DMS114 treated with DMSO at 0.1 percent for 48 hours (cell line): Measurements from ENCODE around the gene BCL2.
A peak's percentile ranks its signal among the peaks of the same experiment; 100 is the strongest.

ENCODE experiments used
- DNase-seq: peaks from one replicate; lab custom pipeline; 2025; ENCODE audit not compliant: unreplicated experiment; lab: John Stamatoyannopoulos, UW

The BCL2 gene

DNA sequence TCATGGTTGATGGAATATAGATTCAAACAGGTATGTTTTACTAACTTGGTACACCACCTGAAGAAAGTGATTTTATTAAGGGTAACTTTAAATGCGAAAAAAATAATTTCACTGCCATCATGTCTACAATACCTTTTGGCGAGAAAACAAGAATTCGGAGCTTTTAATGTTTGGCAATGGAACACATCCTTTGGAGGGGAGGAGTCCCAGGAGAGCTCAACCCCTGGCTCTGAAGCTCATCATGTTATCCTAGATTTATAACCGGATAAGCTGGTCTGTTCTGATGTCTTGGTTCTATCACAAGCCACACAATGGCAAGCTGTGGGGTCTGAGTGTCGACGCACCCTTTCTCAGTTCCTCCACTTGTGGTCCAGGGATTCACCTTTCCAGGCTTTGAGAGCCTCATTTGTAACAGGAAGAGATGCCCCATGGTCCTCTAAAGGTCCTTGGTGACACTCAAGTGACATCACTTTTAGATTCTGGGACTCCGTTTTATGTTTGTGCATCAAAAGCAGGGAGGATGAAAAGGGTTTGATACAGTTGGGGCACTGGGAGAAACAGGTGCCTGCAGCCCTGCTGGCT, 172.7 kb downstream of the BCL2 start:
- DNase-seq = no peak

DNA sequence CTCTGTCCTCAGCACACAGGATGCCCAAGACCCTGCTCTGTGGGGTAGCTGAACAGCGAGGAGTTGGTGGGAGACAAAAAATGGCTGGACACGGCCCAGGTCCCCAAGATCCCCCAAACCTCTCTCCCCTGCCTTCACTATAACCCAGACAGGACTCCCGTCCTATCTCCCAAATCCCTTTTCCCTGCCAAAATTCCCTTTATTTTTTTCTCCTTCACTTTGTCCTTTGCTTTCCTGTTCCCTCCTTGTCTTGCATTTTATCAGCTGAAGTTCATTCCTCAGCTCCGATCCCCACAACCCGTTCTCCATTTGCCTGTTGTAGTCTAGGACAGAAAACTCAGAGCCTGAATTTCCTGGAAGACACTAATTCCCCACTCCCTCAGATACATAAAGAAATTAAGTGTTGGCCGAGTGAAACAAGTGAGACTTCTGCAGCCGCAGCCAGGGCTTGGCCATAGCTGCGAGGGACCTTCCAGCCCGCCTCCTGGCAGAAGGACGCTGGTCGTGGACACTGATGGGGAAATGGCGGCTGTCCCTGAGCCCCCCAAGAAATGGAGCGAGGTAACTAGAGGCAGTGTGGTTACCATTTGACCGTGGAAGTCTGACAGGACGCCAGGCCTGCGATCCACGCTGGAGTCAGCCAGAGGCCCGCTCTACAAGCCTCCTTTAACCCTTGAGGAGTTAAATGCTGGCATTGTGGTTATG, 173.6 kb downstream of the BCL2 start:
- no peak for DNase-seq

DNA sequence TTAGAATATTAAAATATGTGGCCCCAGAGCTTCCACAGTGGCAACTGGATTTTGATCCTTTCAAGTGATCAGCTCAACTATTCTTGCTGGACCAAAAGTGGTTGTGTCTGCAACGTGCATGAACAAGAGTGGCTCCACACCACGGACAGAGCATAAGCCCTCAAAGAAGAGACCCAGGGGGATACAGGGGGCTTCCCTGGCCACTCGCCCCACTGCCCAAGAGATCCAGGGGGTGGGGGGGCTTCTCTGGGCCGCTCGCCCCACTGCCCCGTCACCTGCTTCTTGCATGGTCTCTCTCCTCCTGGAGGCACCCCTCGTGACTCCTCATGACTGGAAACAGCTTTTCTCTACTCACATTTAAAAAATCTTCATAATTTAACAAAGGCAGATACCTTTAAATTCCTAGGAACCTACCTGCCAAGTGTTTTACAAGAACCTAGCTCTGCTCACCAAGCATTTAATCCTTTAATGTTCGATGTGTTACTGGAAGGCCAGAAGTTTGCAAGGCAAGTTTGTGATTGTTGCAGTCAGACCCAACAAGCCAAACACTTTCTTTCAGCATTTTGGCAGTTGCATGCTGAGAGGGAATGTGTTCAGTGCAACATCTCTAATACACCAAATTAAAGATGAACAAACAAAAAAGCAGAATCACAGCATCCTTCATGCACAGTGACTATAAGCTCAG, 174.3 kb downstream of the BCL2 start:
- no peak for DNase-seq

DNA sequence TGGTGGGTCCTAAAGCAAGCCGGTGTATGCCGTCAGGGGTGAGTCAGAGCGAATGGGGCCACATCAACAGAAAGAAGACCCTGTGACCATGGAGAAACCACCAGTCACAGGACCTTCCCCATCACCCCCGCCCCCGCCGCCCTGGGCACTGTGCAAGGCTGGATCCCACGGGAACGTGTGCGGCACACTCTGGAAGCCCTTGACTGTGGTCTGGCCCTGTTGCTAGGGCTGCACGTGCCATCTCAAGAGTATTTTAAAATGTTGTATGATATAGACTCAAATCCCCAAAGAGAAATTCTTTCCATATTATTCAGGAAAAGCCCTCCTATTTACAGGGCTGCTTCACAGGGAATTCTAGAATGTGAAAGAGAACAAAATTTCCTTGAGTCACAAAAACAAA, 174.8 kb downstream of the BCL2 start:
- no peak for DNase-seq

DNA sequence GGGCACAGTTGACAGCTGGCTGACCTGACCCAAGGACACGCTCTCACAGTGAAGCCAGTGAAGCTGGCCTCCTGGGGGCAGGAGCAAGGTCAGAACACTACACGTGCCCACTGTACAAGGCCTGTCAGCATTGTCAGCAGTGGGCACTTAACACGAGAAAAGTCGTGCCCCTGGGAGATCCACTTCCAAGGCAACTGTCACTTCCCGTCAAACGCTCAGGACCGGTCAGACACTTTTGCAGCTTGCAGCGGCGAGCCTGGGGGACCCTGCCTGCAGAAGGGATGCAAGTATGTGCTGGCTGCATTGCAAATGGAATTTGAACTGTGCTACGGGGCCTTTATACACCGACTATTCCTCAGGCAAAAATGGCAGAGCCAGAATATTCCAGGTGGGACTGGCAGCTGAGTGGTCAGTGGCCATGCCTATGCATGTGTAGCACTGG, 176.2 kb downstream of the BCL2 start:
- no peak for DNase-seq

DNA sequence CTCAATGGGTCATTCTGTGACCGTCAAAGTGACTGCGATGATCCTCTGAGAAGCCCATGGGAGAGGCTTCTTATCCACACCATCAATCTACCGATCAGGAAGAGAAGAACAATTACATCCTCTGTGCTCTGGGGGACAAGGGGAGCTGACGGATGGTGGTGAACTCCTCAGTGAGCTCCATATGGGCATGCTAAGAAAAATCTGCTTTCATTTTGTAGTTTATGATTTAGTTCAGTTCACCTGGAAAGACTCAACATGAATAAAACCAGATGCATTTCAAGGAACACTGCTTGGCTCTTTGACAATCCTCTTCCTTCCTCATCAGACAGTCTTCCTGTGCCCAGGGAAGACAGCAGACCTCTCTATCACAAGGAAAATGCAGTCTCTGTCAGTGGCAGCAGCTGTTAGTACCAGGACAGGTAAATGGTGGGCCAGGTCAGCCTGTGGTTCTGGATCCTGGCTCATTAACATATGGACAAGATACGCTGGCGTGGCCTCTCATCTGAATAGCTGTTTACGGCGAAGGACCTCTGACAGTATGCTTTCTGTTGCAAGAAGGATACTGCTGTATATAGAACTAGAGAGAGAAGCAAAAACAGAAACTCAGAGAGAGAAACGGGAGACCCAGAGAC, 176.9 kb downstream of the BCL2 start:
- DNase-seq = no peak

DNA sequence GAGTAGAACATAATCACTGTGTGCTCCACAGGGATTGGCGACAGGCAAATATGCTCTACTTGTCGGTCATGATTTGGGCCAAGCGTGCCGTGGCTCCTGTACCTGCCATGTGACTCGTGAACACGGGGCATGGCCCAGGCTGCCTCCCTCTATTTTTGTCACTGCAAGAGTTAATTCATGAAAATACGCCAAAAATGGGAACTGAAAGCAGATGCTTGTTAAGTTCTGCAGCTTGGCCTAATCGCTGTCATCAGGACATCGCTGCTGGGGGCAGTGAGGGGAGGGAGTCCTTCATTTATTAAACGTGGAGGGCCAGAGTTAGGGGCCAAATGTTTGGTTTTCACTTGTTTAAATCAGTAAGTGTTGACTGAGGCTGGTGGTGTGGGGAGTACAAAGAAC, 177.8 kb downstream of the BCL2 start:
- DNase-seq = no peak

DNA sequence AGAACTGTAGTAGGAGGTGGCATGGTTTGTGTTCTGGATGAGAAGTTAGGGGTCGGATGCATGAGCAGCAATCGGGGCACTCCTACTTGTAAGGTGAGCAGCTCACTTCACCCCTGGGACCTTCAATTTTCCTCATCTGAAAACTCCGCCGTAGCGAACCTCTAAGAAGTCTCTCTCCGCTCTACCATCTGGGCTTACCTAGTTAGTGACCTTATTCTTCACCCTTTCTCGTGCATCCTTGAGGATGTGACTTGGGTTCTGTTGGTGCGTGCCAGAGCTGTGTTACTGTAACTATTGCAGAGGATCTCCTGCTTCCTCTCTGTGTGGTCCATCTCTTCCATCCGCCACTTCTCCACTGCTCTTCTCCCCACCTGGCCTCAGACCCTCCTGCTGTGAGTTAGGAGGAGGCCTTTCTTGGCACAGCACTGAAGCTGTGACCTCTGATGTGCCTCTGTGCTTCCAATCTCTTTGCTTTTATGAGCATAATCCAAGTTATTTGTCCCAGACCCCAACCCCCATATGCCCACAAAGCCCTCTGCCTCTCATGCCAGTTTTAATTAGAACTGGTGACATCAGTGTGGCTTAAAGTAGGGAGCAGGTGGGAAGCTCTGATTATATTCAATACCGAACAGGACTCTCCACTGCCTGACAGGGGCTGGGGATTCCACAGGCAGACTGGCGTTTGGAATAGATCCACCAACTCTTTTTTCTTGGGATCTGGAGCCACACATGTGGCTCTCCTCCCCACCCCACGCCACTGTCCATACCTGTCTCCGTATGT, 178.4 kb downstream of the BCL2 start:
- DNase-seq = no peak

DNA sequence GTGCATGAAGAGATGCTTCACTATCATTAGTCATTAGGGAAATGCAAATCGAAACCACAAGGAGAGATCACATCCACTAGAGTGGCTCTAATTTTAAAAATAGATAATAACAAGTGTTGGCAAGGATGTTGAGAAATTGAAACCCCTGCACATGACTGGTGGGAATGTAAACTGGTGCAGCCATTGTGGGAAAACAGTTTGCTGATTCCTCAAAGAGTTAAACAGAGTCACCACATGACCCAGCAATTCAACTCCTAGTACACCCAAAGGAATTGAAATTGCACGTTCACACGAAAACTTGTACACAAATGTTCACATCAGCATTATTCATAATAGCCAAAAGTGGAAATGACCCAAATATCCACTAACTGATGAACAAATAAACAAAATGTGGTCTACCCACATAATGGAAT, 179.5 kb downstream of the BCL2 start:
- DNase-seq = no peak

DNA sequence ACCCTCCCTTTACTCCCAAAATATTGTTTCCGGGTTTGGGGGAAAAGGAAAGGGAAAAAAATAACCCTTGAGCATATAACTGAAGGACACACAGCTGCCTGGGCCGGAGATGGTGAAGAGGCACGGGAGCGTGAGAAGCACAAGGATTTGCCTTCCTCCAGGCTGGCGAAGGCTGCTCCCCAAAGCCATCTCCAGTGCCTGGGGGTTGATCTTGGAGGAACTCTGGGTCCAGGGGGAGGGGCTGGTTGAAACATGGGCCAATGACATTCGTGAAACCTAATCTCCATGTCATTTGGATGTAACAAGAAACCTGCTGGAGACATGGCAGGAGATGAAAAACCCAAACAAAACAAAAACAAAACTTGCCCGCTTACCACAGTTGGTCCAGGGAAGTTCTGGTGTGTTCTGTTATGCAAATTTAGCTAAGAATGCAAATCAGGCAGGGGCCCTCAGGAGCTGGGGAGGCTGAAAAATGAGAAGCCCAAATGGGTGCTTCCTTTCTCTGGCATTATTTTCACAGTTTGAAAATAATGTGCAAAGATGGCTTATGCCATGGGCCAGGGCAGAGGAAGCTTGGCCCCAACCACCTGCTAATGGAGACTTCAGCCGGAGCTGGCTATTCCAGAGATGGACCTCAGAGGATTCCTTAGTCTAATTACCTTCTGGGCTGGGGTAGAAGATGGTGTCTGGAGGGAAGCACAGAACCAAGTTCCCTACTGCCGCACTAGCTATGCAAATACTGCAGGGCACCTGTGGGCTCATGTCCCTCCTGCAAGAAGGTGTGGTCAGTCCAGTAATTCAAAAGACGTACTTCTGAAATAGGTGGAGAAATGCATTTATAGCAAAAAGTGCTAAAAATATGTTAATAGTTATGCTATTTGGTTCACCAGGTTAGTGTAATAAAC, 180.9 kb downstream of the BCL2 start:
- DNase-seq = no peak

DNA sequence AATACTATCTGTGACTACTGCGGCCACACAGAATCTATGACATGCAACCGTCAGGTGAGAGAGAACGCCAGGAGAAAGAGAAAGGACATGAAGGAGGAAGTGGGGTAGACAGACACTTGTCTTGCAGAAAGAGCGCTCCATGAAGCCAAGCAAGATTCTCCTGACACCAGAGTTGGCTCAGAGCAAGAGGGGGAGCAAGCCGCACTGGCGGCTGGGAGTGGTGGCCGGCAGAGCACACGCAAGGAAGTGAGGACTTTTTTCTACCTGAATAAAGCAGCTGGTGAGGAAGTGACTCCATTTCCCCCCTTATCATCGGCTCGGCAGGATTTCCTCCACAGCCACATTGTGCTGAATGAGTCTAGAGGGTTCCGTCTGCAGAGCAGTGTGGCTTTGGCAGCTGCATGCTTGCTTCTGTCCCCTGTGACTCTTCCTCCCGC, 181.6 kb downstream of the BCL2 start:
- no peak for DNase-seq

DNA sequence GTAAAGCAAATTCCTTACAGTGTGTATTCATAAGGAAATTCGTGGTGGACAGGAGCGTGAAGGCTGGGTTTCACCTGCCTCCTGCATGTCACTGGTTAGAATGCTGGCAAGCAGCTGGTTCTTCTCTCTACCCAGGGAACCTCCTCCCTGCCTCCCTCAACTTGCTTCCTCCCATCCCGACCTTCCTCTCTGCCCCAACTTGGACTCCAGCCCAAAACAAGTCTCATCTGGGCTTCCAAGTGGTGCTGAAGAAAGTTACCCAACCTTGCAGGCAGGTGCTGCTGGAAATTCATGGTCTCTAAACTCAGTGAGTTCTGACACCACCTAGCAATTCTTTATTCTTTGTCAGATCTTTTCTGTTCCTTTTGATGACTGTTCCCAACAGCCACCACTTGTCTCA, 184.5 kb downstream of the BCL2 start:
- DNase-seq = no peak

DNA sequence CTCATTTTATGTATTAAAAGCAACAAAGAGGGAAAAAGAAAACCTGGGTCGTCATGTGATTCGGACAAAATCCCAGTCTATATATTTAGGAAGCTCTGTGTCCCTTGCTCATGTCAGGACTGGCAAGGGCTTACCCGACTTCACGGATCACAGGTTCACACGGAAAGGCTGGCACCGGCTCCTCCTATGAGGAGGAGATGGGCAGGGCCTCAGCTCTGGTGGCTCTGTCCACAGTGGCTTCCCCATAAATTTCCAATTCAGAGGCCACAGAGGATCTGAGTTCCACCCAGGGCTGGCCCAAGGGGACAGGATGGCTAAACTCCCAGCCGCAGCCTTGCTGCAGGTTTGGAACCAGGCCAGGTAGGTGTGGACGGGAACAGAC, 186.8 kb downstream of the BCL2 start:
- DNase-seq = no peak

DNA sequence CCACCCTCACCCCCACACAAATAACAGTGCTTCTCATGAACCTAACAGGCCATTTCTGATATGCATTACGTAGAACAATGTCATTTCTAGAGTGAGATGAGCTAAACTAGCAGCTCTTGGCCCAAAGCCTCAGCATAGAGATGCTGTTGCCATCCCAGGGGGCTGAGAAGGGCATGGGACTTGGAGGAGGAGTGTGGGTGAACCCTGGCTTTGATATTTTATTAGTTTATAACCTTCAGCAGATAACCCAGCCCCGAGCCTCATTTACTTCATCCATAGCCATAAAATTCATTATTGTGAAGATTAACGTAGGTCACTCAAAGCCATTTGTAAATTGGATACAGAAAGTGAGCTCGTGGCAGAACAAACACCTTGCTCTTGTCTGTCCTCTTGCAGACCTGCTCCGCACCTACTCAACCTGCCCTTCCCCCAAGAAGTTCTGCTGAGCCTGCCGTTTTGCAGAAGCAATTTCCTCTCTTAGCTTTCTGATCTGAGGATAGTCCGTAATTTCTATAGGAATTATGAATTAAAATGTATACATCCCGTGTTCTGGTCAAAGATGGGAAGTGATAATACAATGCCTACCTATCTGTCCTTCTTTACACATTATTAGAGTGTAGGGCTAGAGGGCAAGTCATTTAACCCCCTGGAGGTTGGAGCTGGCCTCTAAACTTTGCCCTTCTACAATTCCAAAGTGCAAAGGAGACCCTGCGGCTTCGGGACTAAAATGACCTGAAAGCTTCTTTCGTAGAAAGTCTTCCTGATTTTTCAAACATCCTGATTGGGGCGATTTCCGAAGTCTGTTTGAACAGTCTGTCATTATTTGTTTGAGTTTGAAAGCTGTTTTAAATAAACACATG, 187.4 kb downstream of the BCL2 start:
- DNase-seq = no peak

DNA sequence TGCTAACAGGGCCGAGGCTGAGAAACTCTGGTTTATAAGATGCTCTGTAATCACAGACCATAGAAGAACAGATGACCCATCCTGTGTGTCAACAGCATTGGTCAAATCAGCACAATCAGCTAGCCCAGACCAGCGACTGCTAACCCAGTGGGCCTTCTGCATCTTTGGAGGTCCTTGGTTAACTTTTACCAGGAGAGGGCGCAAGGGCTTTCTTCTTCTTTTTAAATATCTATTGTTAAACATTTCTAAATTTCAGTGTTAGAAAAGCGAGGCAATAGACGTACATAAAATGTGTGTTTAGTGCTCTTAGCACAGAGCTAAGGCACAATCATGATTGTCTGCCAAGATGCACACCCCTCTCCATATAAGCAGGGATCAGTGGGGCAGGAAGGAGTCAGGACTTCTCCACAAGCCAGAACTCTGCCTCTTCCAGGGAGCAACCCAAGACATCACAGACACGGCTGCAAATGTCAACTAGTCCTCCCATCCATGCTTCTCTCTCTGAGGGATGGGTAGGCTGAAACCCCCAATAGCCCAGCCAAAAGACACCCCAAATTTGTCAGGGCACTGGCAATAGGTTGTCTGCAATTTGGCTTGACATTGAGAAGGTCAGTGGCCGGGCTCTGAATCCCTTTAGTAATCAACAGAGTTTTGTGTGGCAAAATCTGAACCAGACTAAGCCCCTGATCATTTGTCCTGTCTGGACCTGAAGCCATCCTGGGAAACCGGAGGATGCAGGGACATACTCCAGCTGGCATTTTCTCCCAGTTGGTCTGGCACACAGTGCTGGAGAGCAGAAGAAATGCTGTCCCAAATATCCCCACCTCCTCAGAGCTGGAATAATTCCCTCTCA, 188.2 kb downstream of the BCL2 start:
- peak; percentile 1 for DNase-seq

DNA sequence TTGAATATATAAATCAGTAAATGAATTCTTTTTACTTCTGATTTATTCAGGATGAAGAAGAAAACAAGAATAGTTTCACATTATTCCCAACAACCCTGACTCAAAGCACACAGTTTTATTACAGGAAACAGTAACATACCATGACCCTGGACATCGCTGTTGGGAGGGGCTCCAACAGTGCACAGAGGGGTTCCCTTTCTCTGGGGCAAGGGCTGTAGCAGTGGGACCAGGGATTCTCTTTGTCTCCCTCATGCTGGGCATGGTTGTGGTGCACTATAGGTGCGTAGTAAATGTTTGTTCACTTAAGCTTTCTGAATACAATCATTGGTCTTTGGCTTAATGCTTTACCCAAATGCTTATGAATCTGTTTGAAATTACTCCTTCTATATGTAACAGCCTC, 189.4 kb downstream of the BCL2 start:
- DNase-seq = no peak

DNA sequence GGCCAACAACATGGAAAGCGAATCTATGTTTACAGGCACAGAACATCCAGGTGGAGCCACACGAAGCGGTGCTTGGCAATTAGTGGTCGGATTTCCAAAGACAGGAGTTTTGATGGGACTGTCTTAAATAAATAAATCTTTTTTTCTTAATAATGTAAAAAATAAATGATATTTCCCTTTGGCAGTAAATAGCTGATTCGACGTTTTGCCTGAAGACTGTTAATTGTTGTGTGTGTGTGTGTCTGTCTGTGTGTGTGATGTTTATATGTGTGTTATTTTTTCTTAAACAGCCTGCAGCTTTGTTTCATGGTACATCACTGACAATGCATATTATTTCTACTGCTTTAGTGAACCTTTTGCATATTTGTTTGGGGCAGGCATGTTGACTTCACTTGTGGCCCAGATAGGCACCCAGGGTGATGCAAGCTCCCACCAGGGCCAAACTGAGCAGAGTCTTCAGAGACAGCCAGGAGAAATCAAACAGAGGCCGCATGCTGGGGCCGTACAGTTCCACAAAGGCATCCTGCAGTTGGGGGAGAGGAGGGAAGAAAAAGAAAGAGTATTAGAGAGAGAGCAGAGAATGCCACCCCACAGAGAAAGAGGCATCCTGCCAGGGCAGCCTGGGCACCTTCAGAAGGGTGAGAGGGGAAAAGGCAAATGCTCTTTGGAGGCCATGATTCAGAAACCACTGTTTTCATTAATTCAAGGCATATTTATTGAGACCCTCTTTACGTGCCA, 191.2 kb downstream of the BCL2 start:
- DNase-seq = no peak
